T-helper 2 cell treated with Interferon-gamma antibody and Interleukin-4, amounts not matched to agents 5 μg/mL and 100 μg/mL, for 36 hours (primary cell): Measurements from ENCODE around the gene USP21.

Source experiments
- DNase-seq: peaks from one replicate; pipeline ENCODE4 v3.0.0; 2021; ENCODE audit warnings: low spot score
- H3K27ac Mint-ChIP-seq: one replicate; pipeline ENCODE4 v1.8.0; 2021; ENCODE audit warnings: mild to moderate bottlenecking, mixed read lengths
- H3K27me3 Mint-ChIP-seq: one replicate; pipeline ENCODE4 v1.8.0; 2021; ENCODE audit warnings: low read depth, mixed read lengths
- H3K36me3 Mint-ChIP-seq: one replicate; pipeline ENCODE4 v1.8.0; 2021; ENCODE audit warnings: low read depth, mixed read lengths
- H3K4me1 Mint-ChIP-seq: one replicate; pipeline ENCODE4 v1.8.0; 2021; ENCODE audit warnings: low read depth, mixed read lengths
- H3K4me3 Mint-ChIP-seq: one replicate; pipeline ENCODE4 v1.8.0; 2022; ENCODE audit warnings: mild to moderate bottlenecking, moderate library complexity, mixed read lengths
- H3K9me3 Mint-ChIP-seq: one replicate; pipeline ENCODE4 v1.8.0; 2021; ENCODE audit warnings: mixed read lengths

USP21 gene

GRCh38 chr1:161198194-161198896 is 39.0 kb downstream of the USP21 start:
- Mint-ChIP-seq H3K4me1 (peaks cover 28% of the 10 kb centered on the region), H3K27ac (no peak overlapping the region), H3K36me3 (peaks cover 3% of the 10 kb centered on the region), H3K9me3 (no peaks in the 10 kb centered on the region), H3K4me3 (no peak overlapping the region), H3K27me3 (no peaks in the 10 kb centered on the region)
- DNase-seq, result no peak

GRCh38 chr1:161198897-161199431 is 39.7 kb downstream of the USP21 start, which contains the start of gene ADAMTS4:
Gene ADAMTS4, minus strand, starts transcription at chr1:161199054. Its CDS starts 427 bp downstream, at chr1:161198627.
- no peak for DNase-seq
- H3K27me3 Mint-ChIP-seq, result no peaks in the 10 kb centered on the region
- H3K9me3 Mint-ChIP-seq, result no peaks in the 10 kb centered on the region
- peak within 1 kb of the TSS; percentile 96 for H3K27ac Mint-ChIP-seq
- H3K36me3 Mint-ChIP-seq, result peaks cover 9% of the 10 kb centered on the region
- no peak within 1 kb of the TSS for H3K4me3 Mint-ChIP-seq
- H3K4me1 Mint-ChIP-seq, result peaks cover 33% of the 10 kb centered on the region

- Mint-ChIP-seq H3K27ac (peak overlapping the region; percentile 96), H3K4me3 (no peak overlapping the region), H3K27me3 (no peaks in the 10 kb centered on the region), H3K36me3 (peaks cover 15% of the 10 kb centered on the region), H3K9me3 (no peaks in the 10 kb centered on the region), H3K4me1 (peaks cover 39% of the 10 kb centered on the region)
- no peak for DNase-seq
These were observed 40.3 kb downstream of the USP21 start for GRCh38 chr1:161199506-161200139.

- Mint-ChIP-seq H3K4me1 (peaks cover 39% of the 10 kb centered on the region), H3K27ac (peak overlapping the region; percentile 96), H3K4me3 (peak overlapping the region; percentile 17), H3K9me3 (no peaks in the 10 kb centered on the region), H3K36me3 (peaks cover 20% of the 10 kb centered on the region), H3K27me3 (no peaks in the 10 kb centered on the region)
- DNase-seq, result no peak
These were observed 41.2 kb downstream of the USP21 start for GRCh38 chr1:161200421-161200991.

- Mint-ChIP-seq H3K27ac (peak overlapping the region; percentile 96), H3K4me3 (peak overlapping the region; percentile 94), H3K36me3 (peaks cover 25% of the 10 kb centered on the region), H3K9me3 (no peaks in the 10 kb centered on the region), H3K27me3 (no peaks in the 10 kb centered on the region), H3K4me1 (peaks cover 43% of the 10 kb centered on the region)
- DNase-seq, result no peak
These were observed 41.9 kb downstream of the USP21 start for GRCh38 chr1:161200992-161201835.

- peak within 1 kb of the TSS; percentile 96 for H3K27ac Mint-ChIP-seq
- peak; percentile 93 for DNase-seq
- no peaks in the 10 kb centered on the region for H3K9me3 Mint-ChIP-seq
- H3K36me3 Mint-ChIP-seq, result peaks cover 33% of the 10 kb centered on the region
- H3K27me3 Mint-ChIP-seq, result no peaks in the 10 kb centered on the region
- peaks cover 47% of the 10 kb centered on the region for H3K4me1 Mint-ChIP-seq
- H3K4me3 Mint-ChIP-seq, result peak within 1 kb of the TSS; percentile 94
These were observed 42.8 kb downstream of the USP21 start, which contains the start of gene NDUFS2 for GRCh38 chr1:161201836-161202712. Gene NDUFS2, plus strand, starts transcription at chr1:161202367. Its CDS starts 19 bp downstream, at chr1:161202386.

- H3K27me3 Mint-ChIP-seq, result no peaks in the 10 kb centered on the region
- H3K27ac Mint-ChIP-seq, result no peak overlapping the region
- peaks cover 38% of the 10 kb centered on the region for H3K4me1 Mint-ChIP-seq
- no peak for DNase-seq
- H3K36me3 Mint-ChIP-seq, result peaks cover 58% of the 10 kb centered on the region
- no peaks in the 10 kb centered on the region for H3K9me3 Mint-ChIP-seq
- H3K4me3 Mint-ChIP-seq, result no peak overlapping the region
These were observed 47.3 kb downstream of the USP21 start for GRCh38 chr1:161206411-161207140.

GRCh38 chr1:161207173-161207572 is 47.9 kb downstream of the USP21 start:
- no peaks in the 10 kb centered on the region for H3K27me3 Mint-ChIP-seq
- H3K36me3 Mint-ChIP-seq, result peaks cover 64% of the 10 kb centered on the region
- H3K4me1 Mint-ChIP-seq, result peaks cover 34% of the 10 kb centered on the region
- no peak for DNase-seq
- no peak overlapping the region for H3K4me3 Mint-ChIP-seq
- H3K9me3 Mint-ChIP-seq, result no peaks in the 10 kb centered on the region
- no peak overlapping the region for H3K27ac Mint-ChIP-seq

- Mint-ChIP-seq H3K4me3 (no peak overlapping the region), H3K27ac (peak overlapping the region; percentile 15), H3K9me3 (no peaks in the 10 kb centered on the region), H3K27me3 (no peaks in the 10 kb centered on the region), H3K36me3 (peaks cover 69% of the 10 kb centered on the region), H3K4me1 (peaks cover 22% of the 10 kb centered on the region)
- DNase-seq, result peak; percentile 61
These were observed 50.6 kb downstream of the USP21 start for GRCh38 chr1:161209790-161210409.

GRCh38 chr1:161214369-161214768 is 55.1 kb downstream of the USP21 start:
- no peak for DNase-seq
- Mint-ChIP-seq H3K9me3 (no peaks in the 10 kb centered on the region), H3K27ac (no peak overlapping the region), H3K4me1 (peaks cover 35% of the 10 kb centered on the region), H3K36me3 (peaks cover 47% of the 10 kb centered on the region), H3K27me3 (no peaks in the 10 kb centered on the region), H3K4me3 (no peak overlapping the region)

GRCh38 chr1:161215076-161215475 is 55.8 kb downstream of the USP21 start, which contains the start of gene FCER1G:
Gene FCER1G, plus strand, starts transcription at chr1:161215295. Its CDS starts 27 bp downstream, at chr1:161215322.
- no peak for DNase-seq
- Mint-ChIP-seq H3K4me1 (peaks cover 30% of the 10 kb centered on the region), H3K36me3 (peaks cover 40% of the 10 kb centered on the region), H3K9me3 (no peaks in the 10 kb centered on the region), H3K4me3 (peak within 1 kb of the TSS; percentile 51), H3K27me3 (no peaks in the 10 kb centered on the region), H3K27ac (peak within 1 kb of the TSS; percentile 21)
